ENCODE data around the gene RNASE1. TPM values are rescaled to one million over a fixed set of nuclear protein-coding genes. Genes with fewer than 3 reads are reported as not detected.

The RNASE1 gene
- total RNA-seq, 1 experiment from 2014 or later, result 6.2 TPM

- Mint-ChIP-seq H3K27ac (no peak overlapping the region), H3K27me3 (ENCODE audit: low read depth) (peaks cover 40% of the 10 kb centered on the region), H3K36me3 (no peaks in the 10 kb centered on the region; the same call in 1 of the 2 replicates), H3K9me3 (0 out of 2 replicates have a peak, but pooled peaks cover 10% of the 10 kb centered on the region), H3K4me3 (no peak overlapping the region), H3K4me1 (peaks cover 41% of the 10 kb centered on the region)
- TF ChIP-seq ZNF425 (CRISPR knock-in tag; conservative IDR thresholded peaks at IDR 0.05) (no peak), ESRRA (CRISPR knock-in tag; IDR thresholded peaks at IDR 0.05; ENCODE audit: borderline replicate concordance) (no peak), KAT7 (CRISPR knock-in tag; IDR thresholded peaks at IDR 0.05; ENCODE audit: borderline replicate concordance) (no peak), ZNF219 (CRISPR knock-in tag; IDR thresholded peaks at IDR 0.05; ENCODE audit: borderline replicate concordance) (no peak), ZNF512 (CRISPR knock-in tag; IDR thresholded peaks at IDR 0.05; ENCODE audit: borderline replicate concordance) (no peak), SP1 (CRISPR knock-in tag; conservative IDR thresholded peaks at IDR 0.05) (no peak), NFE2L1 (CRISPR knock-in tag; IDR thresholded peaks at IDR 0.05) (no peak), MLX (CRISPR knock-in tag; IDR thresholded peaks at IDR 0.05) (no peak), ZNF532 (CRISPR knock-in tag; IDR thresholded peaks at IDR 0.05; ENCODE audit: borderline replicate concordance) (no peak), TEAD1 (CRISPR knock-in tag; IDR thresholded peaks at IDR 0.05) (no peak), E2F5 (CRISPR knock-in tag; IDR thresholded peaks at IDR 0.05) (no peak), CBFB (CRISPR knock-in tag; IDR thresholded peaks at IDR 0.05; ENCODE audit: low read depth) (no peak)
- DNase-seq (ENCODE audit: low spot score) (no peak), ATAC-seq (no peak)
- POLR2A ChIA-PET, result no interaction called here
- CTCF ChIA-PET, result no interaction called here
Measured at GRCh38 chr14:20768593-20768892, 34.1 kb downstream of the RNASE1 start.

GRCh38 chr14:20760950-20761349 lies 41.7 kb downstream of the RNASE1 start:
- DNase-seq (ENCODE audit: low spot score) (no peak), ATAC-seq (peak; percentile 63; the same call in 1 of the 2 replicates)
- Mint-ChIP-seq H3K9me3 (0 out of 2 replicates have a peak, but pooled peaks cover 3% of the 10 kb centered on the region), H3K36me3 (no peaks in the 10 kb centered on the region), H3K4me3 (no peak overlapping the region), H3K27ac (no peak overlapping the region), H3K4me1 (peaks cover 26% of the 10 kb centered on the region), H3K27me3 (ENCODE audit: low read depth) (peaks cover 7% of the 10 kb centered on the region)
- TF ChIP-seq PREB (CRISPR knock-in tag; IDR thresholded peaks at IDR 0.05; ENCODE audit: borderline replicate concordance) (no peak), CDX4 (CRISPR knock-in tag; IDR thresholded peaks at IDR 0.05; ENCODE audit: borderline replicate concordance) (no peak), STAT6 (CRISPR knock-in tag; conservative IDR thresholded peaks at IDR 0.05; ENCODE audit: low read depth) (no peak), E2F1 (CRISPR knock-in tag; IDR thresholded peaks at IDR 0.05) (no peak)
- CTCF ChIA-PET, result interaction anchor here (1.3 kb wide), 1 partner anchor 76 kb away, joined by 5 read pairs; no protein-coding TSS in a partner anchor
- POLR2A ChIA-PET, result no interaction called here

All from WTC11 (cell line).